Breast epithelium (tissue), 3 donors: ENCODE data around the gene OLFM4.

ENCODE experiments used
- POLR2A ChIP-seq: fragments of 450-650 bp; IDR thresholded peaks from one replicate; pipeline ENCODE4 v1.6.1; 2016; ENCODE audit warnings: antibody characterized with exemption, mild to moderate bottlenecking, moderate library complexity
- TF ChIP-seq, protein P1 (sequence below), 3 donors: fragments of 450-650 bp; IDR thresholded peaks; one replicate each; pipeline ENCODE4 v1.5.1; 2016 to 2017; ENCODE audit warnings: antibody characterized with exemption in 3 of 3, mild to moderate bottlenecking in 3 of 3, moderate library complexity in 3 of 3

DNA sequence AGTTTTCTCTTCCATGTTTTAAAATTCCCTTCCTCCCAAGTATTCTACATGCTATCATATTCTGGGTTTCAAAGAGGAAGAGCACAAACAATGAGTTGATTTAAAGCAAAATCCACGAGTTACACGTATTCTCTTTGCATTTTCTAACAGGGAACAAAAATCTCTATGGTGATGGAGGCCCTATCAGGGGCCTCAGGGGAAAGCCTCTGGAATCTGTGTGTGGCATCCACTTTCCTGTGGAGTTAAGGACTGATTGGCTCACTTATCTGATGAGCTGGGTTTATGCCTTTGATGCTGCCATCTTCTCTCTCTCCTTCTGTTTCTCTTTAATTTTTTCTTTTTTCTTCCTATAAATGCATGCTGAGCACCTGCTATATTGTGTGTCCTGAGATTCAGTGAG lies 14.8 kb downstream of the OLFM4 start:
- TF ChIP-seq, protein P1, sequence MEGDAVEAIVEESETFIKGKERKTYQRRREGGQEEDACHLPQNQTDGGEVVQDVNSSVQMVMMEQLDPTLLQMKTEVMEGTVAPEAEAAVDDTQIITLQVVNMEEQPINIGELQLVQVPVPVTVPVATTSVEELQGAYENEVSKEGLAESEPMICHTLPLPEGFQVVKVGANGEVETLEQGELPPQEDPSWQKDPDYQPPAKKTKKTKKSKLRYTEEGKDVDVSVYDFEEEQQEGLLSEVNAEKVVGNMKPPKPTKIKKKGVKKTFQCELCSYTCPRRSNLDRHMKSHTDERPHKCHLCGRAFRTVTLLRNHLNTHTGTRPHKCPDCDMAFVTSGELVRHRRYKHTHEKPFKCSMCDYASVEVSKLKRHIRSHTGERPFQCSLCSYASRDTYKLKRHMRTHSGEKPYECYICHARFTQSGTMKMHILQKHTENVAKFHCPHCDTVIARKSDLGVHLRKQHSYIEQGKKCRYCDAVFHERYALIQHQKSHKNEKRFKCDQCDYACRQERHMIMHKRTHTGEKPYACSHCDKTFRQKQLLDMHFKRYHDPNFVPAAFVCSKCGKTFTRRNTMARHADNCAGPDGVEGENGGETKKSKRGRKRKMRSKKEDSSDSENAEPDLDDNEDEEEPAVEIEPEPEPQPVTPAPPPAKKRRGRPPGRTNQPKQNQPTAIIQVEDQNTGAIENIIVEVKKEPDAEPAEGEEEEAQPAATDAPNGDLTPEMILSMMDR (IDR thresholded peaks at IDR 0.05): no peak
- no peak for TF ChIP-seq POLR2A
